HCT116 (cell line): ENCODE measurements around the gene KRT37.

Source experiments
- EZH2 ChIP-seq: fragments of 200-600 bp; sonication (generic); IDR thresholded peaks from 2 replicates; pipeline ENCODE4 v1.6.1; 2017; ENCODE audit warnings: antibody characterized with exemption, mixed run types
- FOSL1 ChIP-seq: IDR thresholded peaks from 2 replicates; pipeline ENCODE4 v1.6.1; 2012; ENCODE audit warnings: low read depth
- POLR2A ChIP-seq: IDR thresholded peaks from 2 replicates; pipeline ENCODE4 v1.7.0; 2011; ENCODE audit warnings: borderline replicate concordance; ENCODE audit not compliant: insufficient read depth, insufficient read length; ENCODE audit errors: extremely low read depth
- POLR2AphosphoS5 ChIP-seq: IDR thresholded peaks from 2 replicates; pipeline ENCODE4 v1.6.1; 2011; ENCODE audit warnings: mild to moderate bottlenecking, low read depth, low read length, moderate library complexity
- SP1 ChIP-seq: IDR thresholded peaks from 2 replicates; pipeline ENCODE4 v1.6.1; 2012; ENCODE audit warnings: low read depth
- TCF7L2 ChIP-seq: IDR thresholded peaks from 2 replicates; pipeline ENCODE4 v1.7.0; 2011; ENCODE audit warnings: borderline replicate concordance, inconsistent platforms; ENCODE audit not compliant: insufficient read depth, insufficient read length; ENCODE audit errors: extremely low read depth
- TF ChIP-seq, protein P1 (sequence below): IDR thresholded peaks from 2 replicates; pipeline ENCODE4 v1.6.1; 2012; ENCODE audit warnings: low read depth
- TF ChIP-seq, protein P2 (sequence below): IDR thresholded peaks from 2 replicates; pipeline ENCODE4 v1.6.1; 2012
- TF ChIP-seq, protein P3 (sequence below), 3 experiments: fragments of 200-600 bp in 1 of 3; sonication (generic) in 1 of 3; IDR thresholded peaks in 2 of 3; conservative IDR thresholded peaks in 1 of 3; 2 replicates each; pipeline ENCODE4 v1.5.1; 2012 to 2017; ENCODE audit warnings: low read depth in 2 of 3, low read length in 2 of 3, antibody characterized with exemption in 1 of 3, borderline replicate concordance in 1 of 3, control low read depth in 1 of 3, mild to moderate bottlenecking in 1 of 3, mixed read lengths in 1 of 3, mixed run types in 1 of 3, moderate library complexity in 1 of 3; ENCODE audit not compliant: insufficient read depth in 1 of 3
- TF ChIP-seq, protein P4 (sequence below): IDR thresholded peaks from 2 replicates; pipeline ENCODE4 v1.6.1; 2011; ENCODE audit warnings: mild to moderate bottlenecking, low read length, moderate library complexity; ENCODE audit not compliant: insufficient replicate concordance; ENCODE audit errors: extremely low read depth

DNA sequence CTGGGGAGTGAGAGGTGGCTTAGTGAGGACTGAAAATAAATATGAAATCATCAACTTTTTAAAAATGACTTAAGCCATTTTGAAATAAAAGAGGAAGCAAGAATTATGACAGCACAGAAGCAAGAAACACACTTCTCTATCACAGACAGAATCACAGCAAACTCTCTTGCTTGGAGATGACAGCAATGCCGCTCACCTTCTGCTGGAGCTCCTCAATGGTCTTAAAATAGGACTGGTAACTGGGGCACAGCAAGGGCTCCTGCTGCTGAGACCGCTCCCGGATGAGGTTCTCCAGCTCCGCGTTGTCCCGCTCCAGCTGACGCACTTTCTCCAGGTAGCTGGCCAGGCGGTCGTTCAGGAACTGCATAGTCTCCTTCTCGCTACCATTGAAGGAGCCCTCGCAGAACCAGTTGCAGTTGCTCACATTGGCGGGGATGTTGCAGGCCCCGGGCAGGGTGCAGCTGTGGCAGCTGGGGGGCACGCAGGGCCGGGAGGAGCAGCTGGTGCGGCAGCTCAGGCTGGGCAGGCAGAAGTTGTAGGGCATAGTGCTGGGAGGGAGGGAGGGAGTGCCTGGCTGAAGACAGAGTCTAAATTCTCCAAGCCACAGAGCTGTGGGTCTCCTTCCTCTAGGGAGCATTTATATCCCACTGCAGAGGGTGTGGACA is 27.3 kb downstream of the KRT37 start, which contains the start of gene KRT31:
- TF ChIP-seq FOSL1 (no peak), POLR2A (no peak), POLR2AphosphoS5 (no peak), TCF7L2 (no peak), SP1 (no peak), EZH2 (no peak)
- TF ChIP-seq, protein P1, sequence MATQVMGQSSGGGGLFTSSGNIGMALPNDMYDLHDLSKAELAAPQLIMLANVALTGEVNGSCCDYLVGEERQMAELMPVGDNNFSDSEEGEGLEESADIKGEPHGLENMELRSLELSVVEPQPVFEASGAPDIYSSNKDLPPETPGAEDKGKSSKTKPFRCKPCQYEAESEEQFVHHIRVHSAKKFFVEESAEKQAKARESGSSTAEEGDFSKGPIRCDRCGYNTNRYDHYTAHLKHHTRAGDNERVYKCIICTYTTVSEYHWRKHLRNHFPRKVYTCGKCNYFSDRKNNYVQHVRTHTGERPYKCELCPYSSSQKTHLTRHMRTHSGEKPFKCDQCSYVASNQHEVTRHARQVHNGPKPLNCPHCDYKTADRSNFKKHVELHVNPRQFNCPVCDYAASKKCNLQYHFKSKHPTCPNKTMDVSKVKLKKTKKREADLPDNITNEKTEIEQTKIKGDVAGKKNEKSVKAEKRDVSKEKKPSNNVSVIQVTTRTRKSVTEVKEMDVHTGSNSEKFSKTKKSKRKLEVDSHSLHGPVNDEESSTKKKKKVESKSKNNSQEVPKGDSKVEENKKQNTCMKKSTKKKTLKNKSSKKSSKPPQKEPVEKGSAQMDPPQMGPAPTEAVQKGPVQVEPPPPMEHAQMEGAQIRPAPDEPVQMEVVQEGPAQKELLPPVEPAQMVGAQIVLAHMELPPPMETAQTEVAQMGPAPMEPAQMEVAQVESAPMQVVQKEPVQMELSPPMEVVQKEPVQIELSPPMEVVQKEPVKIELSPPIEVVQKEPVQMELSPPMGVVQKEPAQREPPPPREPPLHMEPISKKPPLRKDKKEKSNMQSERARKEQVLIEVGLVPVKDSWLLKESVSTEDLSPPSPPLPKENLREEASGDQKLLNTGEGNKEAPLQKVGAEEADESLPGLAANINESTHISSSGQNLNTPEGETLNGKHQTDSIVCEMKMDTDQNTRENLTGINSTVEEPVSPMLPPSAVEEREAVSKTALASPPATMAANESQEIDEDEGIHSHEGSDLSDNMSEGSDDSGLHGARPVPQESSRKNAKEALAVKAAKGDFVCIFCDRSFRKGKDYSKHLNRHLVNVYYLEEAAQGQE = no peak
- TF ChIP-seq, protein P2, sequence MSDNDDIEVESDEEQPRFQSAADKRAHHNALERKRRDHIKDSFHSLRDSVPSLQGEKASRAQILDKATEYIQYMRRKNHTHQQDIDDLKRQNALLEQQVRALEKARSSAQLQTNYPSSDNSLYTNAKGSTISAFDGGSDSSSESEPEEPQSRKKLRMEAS = no peak
- TF ChIP-seq, protein P3, sequence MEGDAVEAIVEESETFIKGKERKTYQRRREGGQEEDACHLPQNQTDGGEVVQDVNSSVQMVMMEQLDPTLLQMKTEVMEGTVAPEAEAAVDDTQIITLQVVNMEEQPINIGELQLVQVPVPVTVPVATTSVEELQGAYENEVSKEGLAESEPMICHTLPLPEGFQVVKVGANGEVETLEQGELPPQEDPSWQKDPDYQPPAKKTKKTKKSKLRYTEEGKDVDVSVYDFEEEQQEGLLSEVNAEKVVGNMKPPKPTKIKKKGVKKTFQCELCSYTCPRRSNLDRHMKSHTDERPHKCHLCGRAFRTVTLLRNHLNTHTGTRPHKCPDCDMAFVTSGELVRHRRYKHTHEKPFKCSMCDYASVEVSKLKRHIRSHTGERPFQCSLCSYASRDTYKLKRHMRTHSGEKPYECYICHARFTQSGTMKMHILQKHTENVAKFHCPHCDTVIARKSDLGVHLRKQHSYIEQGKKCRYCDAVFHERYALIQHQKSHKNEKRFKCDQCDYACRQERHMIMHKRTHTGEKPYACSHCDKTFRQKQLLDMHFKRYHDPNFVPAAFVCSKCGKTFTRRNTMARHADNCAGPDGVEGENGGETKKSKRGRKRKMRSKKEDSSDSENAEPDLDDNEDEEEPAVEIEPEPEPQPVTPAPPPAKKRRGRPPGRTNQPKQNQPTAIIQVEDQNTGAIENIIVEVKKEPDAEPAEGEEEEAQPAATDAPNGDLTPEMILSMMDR (IDR thresholded peaks at IDR 0.05 in 2 of 3, conservative IDR thresholded peaks at IDR 0.05 in 1 of 3; ENCODE audit: borderline replicate concordance in 1 of 3, insufficient read depth in 1 of 3, low read depth in 2 of 3, low read length in 2 of 3) = no peak
- TF ChIP-seq, protein P4, sequence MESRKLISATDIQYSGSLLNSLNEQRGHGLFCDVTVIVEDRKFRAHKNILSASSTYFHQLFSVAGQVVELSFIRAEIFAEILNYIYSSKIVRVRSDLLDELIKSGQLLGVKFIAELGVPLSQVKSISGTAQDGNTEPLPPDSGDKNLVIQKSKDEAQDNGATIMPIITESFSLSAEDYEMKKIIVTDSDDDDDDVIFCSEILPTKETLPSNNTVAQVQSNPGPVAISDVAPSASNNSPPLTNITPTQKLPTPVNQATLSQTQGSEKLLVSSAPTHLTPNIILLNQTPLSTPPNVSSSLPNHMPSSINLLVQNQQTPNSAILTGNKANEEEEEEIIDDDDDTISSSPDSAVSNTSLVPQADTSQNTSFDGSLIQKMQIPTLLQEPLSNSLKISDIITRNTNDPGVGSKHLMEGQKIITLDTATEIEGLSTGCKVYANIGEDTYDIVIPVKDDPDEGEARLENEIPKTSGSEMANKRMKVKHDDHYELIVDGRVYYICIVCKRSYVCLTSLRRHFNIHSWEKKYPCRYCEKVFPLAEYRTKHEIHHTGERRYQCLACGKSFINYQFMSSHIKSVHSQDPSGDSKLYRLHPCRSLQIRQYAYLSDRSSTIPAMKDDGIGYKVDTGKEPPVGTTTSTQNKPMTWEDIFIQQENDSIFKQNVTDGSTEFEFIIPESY = no peak
